ENCODE data around the gene PSTK.

The PSTK gene

GRCh38 chr10:122988501-122988900 lies 8.3 kb downstream of the PSTK start:
- Histone ChIP-seq H3K27me3 (ENCODE audit: insufficient read depth, low read length) (no peaks in the 10 kb centered on the region), H3K9me3 (ENCODE audit: low read length) (no peaks in the 10 kb centered on the region), H3F3A (ENCODE audit: insufficient read depth, low read length) (no peaks in the 10 kb centered on the region; the same call in 1 of the 2 replicates), H2AFZ (ENCODE audit: low read length) (no peak overlapping the region), H3K36me3 (ENCODE audit: insufficient read depth, low read length) (peaks cover 27% of the 10 kb centered on the region), H3K27ac (ENCODE audit: low read depth, low read length, poor library complexity, severe bottlenecking) (no peak overlapping the region), H3K9ac (ENCODE audit: low read length) (no peak overlapping the region), H3K4me2 (ENCODE audit: low read length) (no peak overlapping the region), H4K20me1 (ENCODE audit: insufficient read depth, low read length) (no peaks in the 10 kb centered on the region), H3K79me2 (ENCODE audit: insufficient read depth, low read length) (no peaks in the 10 kb centered on the region), H3K4me3 (ENCODE audit: low read depth, low read length, poor library complexity, severe bottlenecking) (no peak overlapping the region), H3K9me2 (ENCODE audit: low read depth, low read length) (no peaks in the 10 kb centered on the region), H3K4me1 (ENCODE audit: insufficient read depth, low read length, severe bottlenecking) (no peaks in the 10 kb centered on the region)
- TF ChIP-seq EZH2 (IDR thresholded peaks at IDR 0.05; ENCODE audit: borderline replicate concordance, low read length) (no peak), CTCF (IDR thresholded peaks at IDR 0.05; ENCODE audit: low read length) (no peak)

GRCh38 chr10:122990278-122990677 lies 10.1 kb downstream of the PSTK start:
- Histone ChIP-seq H3K4me1 (ENCODE audit: insufficient read depth, low read length, severe bottlenecking) (no peaks in the 10 kb centered on the region), H3K27ac (ENCODE audit: low read depth, low read length, poor library complexity, severe bottlenecking) (no peak overlapping the region), H3K9me3 (ENCODE audit: low read length) (no peaks in the 10 kb centered on the region), H3F3A (ENCODE audit: insufficient read depth, low read length) (no peaks in the 10 kb centered on the region; the same call in 1 of the 2 replicates), H3K4me3 (ENCODE audit: low read depth, low read length, poor library complexity, severe bottlenecking) (no peak overlapping the region), H3K27me3 (ENCODE audit: insufficient read depth, low read length) (no peaks in the 10 kb centered on the region), H3K9ac (ENCODE audit: low read length) (no peak overlapping the region), H3K4me2 (ENCODE audit: low read length) (no peak overlapping the region), H3K9me2 (ENCODE audit: low read depth, low read length) (no peaks in the 10 kb centered on the region), H3K36me3 (ENCODE audit: insufficient read depth, low read length) (peaks cover 45% of the 10 kb centered on the region), H3K79me2 (ENCODE audit: insufficient read depth, low read length) (no peaks in the 10 kb centered on the region; the same call in 1 of the 2 replicates), H2AFZ (ENCODE audit: low read length) (no peak overlapping the region), H4K20me1 (ENCODE audit: insufficient read depth, low read length) (no peaks in the 10 kb centered on the region)
- TF ChIP-seq EZH2 (IDR thresholded peaks at IDR 0.05; ENCODE audit: borderline replicate concordance, low read length) (no peak), CTCF (IDR thresholded peaks at IDR 0.05; ENCODE audit: low read length) (no peak)

GRCh38 chr10:122992031-122992585 lies 11.9 kb downstream of the PSTK start:
- Histone ChIP-seq H3K9me2 (ENCODE audit: low read depth, low read length) (no peaks in the 10 kb centered on the region), H3K9me3 (ENCODE audit: low read length) (no peaks in the 10 kb centered on the region), H2AFZ (ENCODE audit: low read length) (no peak overlapping the region), H3K36me3 (ENCODE audit: insufficient read depth, low read length) (peaks cover 49% of the 10 kb centered on the region), H3F3A (ENCODE audit: insufficient read depth, low read length) (no peaks in the 10 kb centered on the region; the same call in 1 of the 2 replicates), H3K27ac (ENCODE audit: low read depth, low read length, poor library complexity, severe bottlenecking) (no peak overlapping the region), H3K4me2 (ENCODE audit: low read length) (no peak overlapping the region), H3K27me3 (ENCODE audit: insufficient read depth, low read length) (no peaks in the 10 kb centered on the region), H3K4me1 (ENCODE audit: insufficient read depth, low read length, severe bottlenecking) (no peaks in the 10 kb centered on the region), H4K20me1 (ENCODE audit: insufficient read depth, low read length) (no peaks in the 10 kb centered on the region), H3K9ac (ENCODE audit: low read length) (no peak overlapping the region), H3K79me2 (ENCODE audit: insufficient read depth, low read length) (no peaks in the 10 kb centered on the region; the same call in 1 of the 2 replicates), H3K4me3 (ENCODE audit: low read depth, low read length, poor library complexity, severe bottlenecking) (no peak overlapping the region)
- TF ChIP-seq EZH2 (IDR thresholded peaks at IDR 0.05; ENCODE audit: borderline replicate concordance, low read length) = no peak
- TF ChIP-seq CTCF (IDR thresholded peaks at IDR 0.05; ENCODE audit: low read length) = no peak

All from OCI-LY1 (cell line).